NT2/D1 (cell line): ENCODE results near the gene TAF11L12.
"Not testable (repeated sequence)": the region's sequence is repeated elsewhere in the genome, so short reads cannot be mapped to it uniquely, and the experiment has no call there.

Source experiments
- YY1 ChIP-seq: IDR thresholded peaks from 2 replicates; pipeline ENCODE4 v1.6.1; 2011; ENCODE audit not compliant: insufficient read length, insufficient read depth
- ZNF274 ChIP-seq: IDR thresholded peaks from 2 replicates; pipeline ENCODE4 v1.6.1; 2011; ENCODE audit warnings: mild to moderate bottlenecking, low read depth, low read length

- TF ChIP-seq YY1, ZNF274: not testable (repeated sequence)
Observed at GRCh38 chr5:17655201-17655759, 45.1 kb downstream of the TAF11L12 start.
